OCI-LY3 (cell line): ENCODE data around the gene GAGE12J.

Experiments used
- H2AFZ ChIP-seq: fragments of 200-600, 300-600 bp; shearing (Covaris generic); 2 replicates; pipeline ENCODE4 v1.6.0; 2014; ENCODE audit warnings: antibody characterized with exemption, low read depth, low read length
- H3K27ac ChIP-seq: fragments of 200-600, 300-600 bp; sonication (generic); 2 replicates; pipeline ENCODE4 v1.5.1; 2014; ENCODE audit warnings: mild to moderate bottlenecking, low read length, moderate library complexity, mixed read lengths
- H3K27me3 ChIP-seq: fragments of 200-600, 300-600 bp; sonication (generic); 2 replicates; pipeline ENCODE4 v1.6.1; 2014; ENCODE audit warnings: low read depth, low read length, mixed read lengths
- H3K36me3 ChIP-seq: fragments of 200-600, 300-600 bp; sonication (generic); replicated peaks from 2 replicates; pipeline ENCODE3; 2014; ENCODE audit warnings: low read depth, low read length, mixed read lengths
- H3K4me1 ChIP-seq: fragments of 300-600, 200-600 bp; sonication (generic); 2 replicates; pipeline ENCODE4 v1.6.1; 2014; ENCODE audit warnings: low read length, mixed read lengths
- H3K4me2 ChIP-seq: fragments of 200-600, 300-600 bp; sonication (generic); 2 replicates; pipeline ENCODE4 v1.6.1; 2014; ENCODE audit warnings: low read length, mixed read lengths
- H3K4me3 ChIP-seq: fragments of 300-600, 200-600 bp; sonication (generic); 2 replicates; pipeline ENCODE4 v1.5.1; 2014; ENCODE audit warnings: antibody characterized with exemption, mild to moderate bottlenecking, low read length, moderate library complexity
- H3K79me2 ChIP-seq: fragments of 300-600, 200-600 bp; shearing (Covaris generic); 2 replicates; pipeline ENCODE4 v1.6.1; 2014; ENCODE audit warnings: mild to moderate bottlenecking, low read length, mixed read lengths
- H3K9ac ChIP-seq: fragments of 300-600, 200-600 bp; shearing (Covaris generic); 2 replicates; pipeline ENCODE4 v1.6.0; 2014; ENCODE audit warnings: mild to moderate bottlenecking, low read length, moderate library complexity
- H3K9me3 ChIP-seq: fragments of 200-600, 300-600 bp; shearing (Covaris generic); 2 replicates; pipeline ENCODE4 v1.6.1; 2014; ENCODE audit warnings: low read length, mixed read lengths; ENCODE audit not compliant: insufficient read depth
- H4K20me1 ChIP-seq: fragments of 200-600, 300-600 bp; sonication (generic); 2 replicates; pipeline ENCODE4 v1.6.1; 2016; ENCODE audit warnings: low read length, mixed read lengths; ENCODE audit not compliant: insufficient read depth
- EZH2phosphoT487 ChIP-seq: fragments of 200-600 bp; shearing (Covaris generic); IDR thresholded peaks from 2 replicates; pipeline ENCODE4 v1.6.1; 2018; ENCODE audit warnings: antibody characterized with exemption, mixed run types, low read depth
- TF ChIP-seq, protein P1 (sequence below): fragments of 200-600, 300-600 bp; sonication (generic); IDR thresholded peaks from 2 replicates; pipeline ENCODE4 v1.5.1; 2014; ENCODE audit warnings: antibody characterized with exemption, low read length, low read depth

GAGE12J gene

DNA sequence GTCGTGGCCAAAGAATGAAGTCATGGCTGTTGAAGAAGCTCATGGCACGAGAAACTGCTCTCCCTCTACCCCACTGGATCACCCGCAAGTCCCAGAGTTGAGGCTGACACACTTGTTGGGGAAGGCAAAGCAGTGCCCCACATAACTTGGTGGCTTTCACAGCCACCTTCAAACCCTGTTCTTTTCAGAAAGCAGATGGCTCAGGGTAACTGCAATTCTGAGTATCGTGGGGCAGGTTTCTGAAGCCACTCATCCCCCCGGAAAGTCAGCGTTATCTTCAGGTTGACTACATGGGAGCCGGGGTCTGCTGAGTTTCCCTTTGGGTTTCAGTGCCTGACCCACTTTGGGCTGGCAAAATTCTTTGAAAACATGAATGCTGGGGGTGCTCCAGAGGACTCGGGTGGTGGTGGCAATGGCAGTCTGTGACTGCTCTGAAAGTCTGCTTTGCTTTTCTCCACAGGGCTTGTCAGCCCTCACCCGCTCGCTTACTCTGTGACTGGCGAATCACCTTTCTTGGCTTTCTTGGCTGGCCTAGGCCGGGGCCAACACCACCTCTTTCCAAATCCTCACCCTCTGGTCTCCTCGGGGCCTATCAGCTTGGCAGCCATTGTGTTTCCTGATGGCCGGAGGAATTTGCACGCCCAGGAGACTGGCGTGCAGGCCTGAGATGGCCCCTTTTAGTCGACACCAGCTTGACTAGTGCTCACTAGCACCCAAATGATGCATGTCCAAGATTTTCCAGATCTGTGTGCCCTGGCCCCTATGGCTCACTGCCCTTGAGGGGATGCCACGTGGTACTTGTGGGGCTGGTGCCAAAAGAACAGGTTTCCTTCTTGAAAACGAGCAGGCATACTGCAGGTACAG lies 44.9 kb upstream of the GAGE12J start:
- no peak overlapping the region for H3K27ac ChIP-seq
- no peak overlapping the region for H3K9ac ChIP-seq
- peaks cover 11% of the 10 kb centered on the region for H3K79me2 ChIP-seq
- no peaks in the 10 kb centered on the region for H3K9me3 ChIP-seq
- H4K20me1 ChIP-seq: no peaks in the 10 kb centered on the region
- no peaks in the 10 kb centered on the region for H3K4me1 ChIP-seq
- H3K4me3 ChIP-seq: no peak overlapping the region
- H3K27me3 ChIP-seq: no peaks in the 10 kb centered on the region
- no peak overlapping the region for H3K4me2 ChIP-seq
- H3K36me3 ChIP-seq: peaks cover 3% of the 10 kb centered on the region
- H2AFZ ChIP-seq: no peak overlapping the region
- TF ChIP-seq EZH2phosphoT487: no peak
- TF ChIP-seq, protein P1, sequence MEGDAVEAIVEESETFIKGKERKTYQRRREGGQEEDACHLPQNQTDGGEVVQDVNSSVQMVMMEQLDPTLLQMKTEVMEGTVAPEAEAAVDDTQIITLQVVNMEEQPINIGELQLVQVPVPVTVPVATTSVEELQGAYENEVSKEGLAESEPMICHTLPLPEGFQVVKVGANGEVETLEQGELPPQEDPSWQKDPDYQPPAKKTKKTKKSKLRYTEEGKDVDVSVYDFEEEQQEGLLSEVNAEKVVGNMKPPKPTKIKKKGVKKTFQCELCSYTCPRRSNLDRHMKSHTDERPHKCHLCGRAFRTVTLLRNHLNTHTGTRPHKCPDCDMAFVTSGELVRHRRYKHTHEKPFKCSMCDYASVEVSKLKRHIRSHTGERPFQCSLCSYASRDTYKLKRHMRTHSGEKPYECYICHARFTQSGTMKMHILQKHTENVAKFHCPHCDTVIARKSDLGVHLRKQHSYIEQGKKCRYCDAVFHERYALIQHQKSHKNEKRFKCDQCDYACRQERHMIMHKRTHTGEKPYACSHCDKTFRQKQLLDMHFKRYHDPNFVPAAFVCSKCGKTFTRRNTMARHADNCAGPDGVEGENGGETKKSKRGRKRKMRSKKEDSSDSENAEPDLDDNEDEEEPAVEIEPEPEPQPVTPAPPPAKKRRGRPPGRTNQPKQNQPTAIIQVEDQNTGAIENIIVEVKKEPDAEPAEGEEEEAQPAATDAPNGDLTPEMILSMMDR: no peak

DNA sequence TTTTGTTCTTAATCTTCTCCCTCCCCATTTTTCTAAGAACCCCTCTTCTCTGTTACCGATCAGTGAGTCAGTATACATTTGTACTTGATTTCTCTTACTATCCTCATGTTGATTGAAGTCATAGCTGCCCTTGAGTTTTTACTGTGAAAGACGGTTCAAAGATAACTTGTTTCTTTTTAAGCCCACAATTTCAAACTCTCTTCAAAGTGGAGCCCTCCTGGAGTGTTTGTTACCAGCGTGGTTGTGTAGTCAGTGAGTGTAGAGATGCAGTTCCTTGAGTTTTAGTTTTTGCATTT lies 44.4 kb upstream of the GAGE12J start:
- no peaks in the 10 kb centered on the region for H3K9me3 ChIP-seq
- no peak overlapping the region for H3K4me3 ChIP-seq
- no peaks in the 10 kb centered on the region for H3K27me3 ChIP-seq
- H3K36me3 ChIP-seq: peaks cover 3% of the 10 kb centered on the region
- no peak for TF ChIP-seq EZH2phosphoT487
- TF ChIP-seq, protein P1: no peak
- no peak overlapping the region for H3K9ac ChIP-seq
- H2AFZ ChIP-seq: no peak overlapping the region
- no peak overlapping the region for H3K27ac ChIP-seq
- H4K20me1 ChIP-seq: no peaks in the 10 kb centered on the region
- peaks cover 5% of the 10 kb centered on the region for H3K79me2 ChIP-seq
- no peaks in the 10 kb centered on the region for H3K4me1 ChIP-seq
- no peak overlapping the region for H3K4me2 ChIP-seq

DNA sequence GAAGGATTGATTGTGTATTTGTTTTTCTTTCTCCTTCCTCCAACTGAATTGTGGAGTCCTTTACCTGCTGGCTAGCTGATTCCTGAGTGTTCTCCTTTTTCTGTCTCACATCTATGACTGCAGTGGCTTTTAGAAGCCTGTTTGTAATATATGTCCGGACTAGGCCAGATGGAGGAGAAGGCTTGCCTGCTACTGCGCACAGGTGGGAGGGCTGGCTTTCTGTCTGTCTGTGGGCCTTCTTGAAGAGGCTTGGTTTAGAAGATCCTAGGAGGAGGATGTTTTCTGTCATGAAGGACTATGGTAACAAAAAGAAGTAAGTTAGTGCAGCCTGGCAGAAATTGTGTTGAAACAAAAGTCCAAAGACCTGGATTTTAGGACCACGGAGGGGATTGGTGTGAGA lies 43.8 kb upstream of the GAGE12J start:
- H3K9ac ChIP-seq: no peak overlapping the region
- no peaks in the 10 kb centered on the region for H3K4me1 ChIP-seq
- no peaks in the 10 kb centered on the region for H4K20me1 ChIP-seq

DNA sequence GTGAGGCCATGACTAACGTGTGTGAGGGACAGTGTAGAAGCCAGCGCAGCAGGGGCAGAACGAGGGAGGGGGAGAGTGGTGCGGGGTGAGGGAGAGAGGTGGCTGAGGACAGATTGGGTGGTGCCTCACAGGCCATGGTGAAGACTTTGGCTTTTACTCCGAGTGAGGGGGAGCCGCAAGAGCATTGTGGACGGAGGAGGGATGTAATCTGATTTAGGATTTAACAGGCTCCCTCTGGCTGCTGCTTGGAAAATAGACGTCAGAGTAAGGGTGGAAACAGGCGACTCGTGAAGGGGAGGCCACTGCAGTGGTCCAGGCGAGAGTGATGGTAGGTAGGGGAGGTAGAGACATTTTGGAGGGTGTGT lies 39.2 kb upstream of the GAGE12J start:
- no peaks in the 10 kb centered on the region for H3K4me1 ChIP-seq
- H3K9ac ChIP-seq: no peak overlapping the region
- no peak overlapping the region for H2AFZ ChIP-seq
- H3K79me2 ChIP-seq: no peaks in the 10 kb centered on the region
- H3K27ac ChIP-seq: no peak overlapping the region
- H4K20me1 ChIP-seq: no peaks in the 10 kb centered on the region
- H3K27me3 ChIP-seq: no peaks in the 10 kb centered on the region
- TF ChIP-seq, protein P1: no peak
- no peak for TF ChIP-seq EZH2phosphoT487
- no peaks in the 10 kb centered on the region for H3K36me3 ChIP-seq
- no peak overlapping the region for H3K4me2 ChIP-seq
- H3K9me3 ChIP-seq: no peaks in the 10 kb centered on the region
- H3K4me3 ChIP-seq: no peak overlapping the region

More for the DNA sequence above, 43.8 kb upstream of the GAGE12J start:
- peaks cover 3% of the 10 kb centered on the region; the same call in 1 of the 2 replicates for H3K79me2 ChIP-seq
- no peaks in the 10 kb centered on the region for H3K27me3 ChIP-seq
- H2AFZ ChIP-seq: no peak overlapping the region
- no peak for TF ChIP-seq EZH2phosphoT487
- TF ChIP-seq, protein P1: no peak
- H3K9me3 ChIP-seq: no peaks in the 10 kb centered on the region
- H3K4me2 ChIP-seq: no peak overlapping the region
- no peak overlapping the region for H3K4me3 ChIP-seq
- no peak overlapping the region for H3K27ac ChIP-seq
- H3K36me3 ChIP-seq: peaks cover 3% of the 10 kb centered on the region
